Activated naive CD8-positive, alpha-beta T cell treated with anti-CD3 and anti-CD28 coated beads, Interleukin-2, amount 10 ng/mL, durations not matched to agents 7 days and 5 days (primary cell): ENCODE data around the gene ITPK1. TPM values are rescaled to one million over a fixed set of nuclear protein-coding genes. Genes with fewer than 3 reads are reported as not detected.
A peak's percentile ranks its signal among the peaks of the same experiment; 100 is the strongest.
"Not testable (repeated sequence)": the region's sequence is repeated elsewhere in the genome, so short reads cannot be mapped to it uniquely, and the experiment has no call there.

ENCODE experiments used
- ATAC-seq: fragments of 150-1000 bp; cut with Tn5 transposase; one replicate; pipeline ENCODE4 v1.10.0; 2021; ENCODE audit warnings: low read depth, moderate library complexity
- POLR2A ChIA-PET: fragments of 350-600 bp; sonication (Branson Sonifier 250); formaldehyde crosslinking; loops from one replicate; lab custom pipeline; 2021; ENCODE audit warnings: antibody characterized with exemption; lab: Charles Lee
- DNase-seq: peaks from one replicate; pipeline ENCODE4 v3.0.0; 2021
- H3K27ac Mint-ChIP-seq: one replicate; pipeline ENCODE4 v1.8.0; 2022; ENCODE audit warnings: mild to moderate bottlenecking, mixed read lengths
- H3K27me3 Mint-ChIP-seq: one replicate; pipeline ENCODE4 v1.8.0; 2022; ENCODE audit warnings: mild to moderate bottlenecking, moderate library complexity, mixed read lengths
- H3K36me3 Mint-ChIP-seq: one replicate; pipeline ENCODE4 v1.8.0; 2021; ENCODE audit warnings: mild to moderate bottlenecking, mixed read lengths
- H3K4me1 Mint-ChIP-seq: one replicate; pipeline ENCODE4 v1.8.0; 2021; ENCODE audit warnings: mixed read lengths
- H3K4me3 Mint-ChIP-seq: one replicate; pipeline ENCODE4 v1.8.0; 2022; ENCODE audit warnings: mild to moderate bottlenecking, moderate library complexity, mixed read lengths
- H3K9me3 Mint-ChIP-seq: one replicate; pipeline ENCODE4 v1.8.0; 2021; ENCODE audit warnings: mixed read lengths
- total RNA-seq, 2 experiments: library from RNA; stranded (reverse); gene quantifications; one replicate each; pipeline ENCODE4 v1.2.3, GENCODE V29; 2021

Gene ITPK1
- total RNA-seq, 2 experiments from 2014 or later, result 89.5 to 94.1 TPM

DNA sequence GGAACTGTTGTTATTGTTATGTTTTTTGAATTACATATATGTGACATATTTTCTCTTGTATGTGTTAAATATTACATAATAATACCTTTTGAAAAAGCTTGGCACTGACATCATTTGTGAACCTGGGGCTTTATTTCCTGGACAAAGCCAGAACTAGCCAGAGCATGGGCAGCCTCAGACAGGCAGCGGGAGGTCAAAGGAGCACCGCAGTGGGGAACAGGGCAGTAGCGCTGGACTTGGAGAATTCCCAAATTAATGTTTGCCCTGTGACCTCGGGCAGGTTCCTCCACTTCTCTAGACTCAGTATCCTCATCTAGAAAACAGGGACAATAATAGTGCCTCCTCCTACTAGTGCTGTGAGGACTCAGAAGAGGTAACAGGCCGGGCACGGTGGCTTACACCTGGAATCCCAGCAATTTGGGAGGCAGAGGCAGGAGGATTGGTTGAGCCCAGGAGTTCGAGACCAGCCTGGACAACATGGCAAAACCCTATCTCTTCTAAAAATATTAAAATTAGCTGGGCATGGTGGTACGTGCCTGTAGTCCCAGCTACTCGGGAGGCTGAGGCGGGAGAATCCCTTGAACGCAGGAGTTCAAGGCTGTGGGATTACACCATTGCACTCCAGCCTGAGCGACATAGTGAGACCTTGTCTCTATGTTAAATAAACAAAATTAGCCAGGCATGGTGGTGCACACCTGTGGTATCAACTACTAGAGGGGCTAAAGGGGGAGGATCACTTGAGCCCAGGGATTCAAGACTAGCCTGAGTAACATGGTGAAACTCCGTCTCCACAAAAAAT lies 27.3 kb upstream of the ITPK1 start:
- POLR2A ChIA-PET, result no interaction called here
- Mint-ChIP-seq H3K27me3 (peaks cover 8% of the 10 kb centered on the region), H3K4me1 (peaks cover 2% of the 10 kb centered on the region), H3K36me3 (no peaks in the 10 kb centered on the region), H3K9me3 (no peaks in the 10 kb centered on the region), H3K27ac (no peak overlapping the region), H3K4me3 (no peak overlapping the region)
- ATAC-seq (no peak), DNase-seq (no peak)

DNA sequence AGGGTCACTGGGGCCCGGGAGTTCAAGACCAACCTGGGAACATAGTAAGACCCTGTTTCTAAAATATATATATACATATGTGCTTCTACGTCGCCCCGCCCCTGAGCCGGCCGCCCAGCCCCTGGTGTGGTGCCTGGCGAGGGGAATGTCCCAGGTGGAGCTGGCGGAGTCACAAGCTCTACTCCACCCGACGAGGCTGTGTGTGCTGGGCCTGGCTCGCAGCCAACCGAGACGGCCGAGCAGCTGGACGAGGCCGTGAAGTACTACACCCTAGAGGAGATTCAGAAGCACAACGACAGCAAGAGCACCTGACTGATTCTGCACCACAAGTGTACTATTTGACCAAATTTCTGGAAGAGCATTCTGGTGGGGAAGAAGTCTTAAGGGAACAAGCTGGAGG lies 22.1 kb upstream of the ITPK1 start:
- H3K4me3 Mint-ChIP-seq, result no peak overlapping the region
- ATAC-seq, result no peak
- H3K27me3 Mint-ChIP-seq, result peaks cover 2% of the 10 kb centered on the region
- H3K36me3 Mint-ChIP-seq, result no peaks in the 10 kb centered on the region
- peaks cover 2% of the 10 kb centered on the region for H3K4me1 Mint-ChIP-seq
- H3K9me3 Mint-ChIP-seq, result no peaks in the 10 kb centered on the region
- POLR2A ChIA-PET, result no interaction called here
- no peak for DNase-seq
- H3K27ac Mint-ChIP-seq, result no peak overlapping the region

DNA sequence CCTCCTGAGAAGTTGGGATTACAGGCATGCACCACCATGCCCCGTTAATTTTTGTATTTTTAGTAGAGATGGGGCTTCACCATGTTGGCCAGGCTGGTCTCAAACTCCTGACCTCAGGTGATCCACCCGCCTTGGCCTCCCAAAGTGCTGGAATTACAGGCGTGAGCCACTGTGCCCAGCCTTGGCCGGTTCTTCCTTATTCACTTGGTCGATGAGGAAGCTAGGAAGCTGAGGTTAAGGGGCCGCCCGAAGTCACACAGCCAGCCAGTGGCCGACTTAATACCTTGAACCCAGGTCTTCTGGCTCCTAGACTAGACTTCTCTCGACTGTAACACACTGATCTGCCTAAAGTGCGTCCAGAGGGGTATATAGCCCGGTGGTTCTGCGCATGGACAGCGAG lies 20.8 kb upstream of the ITPK1 start:
- not testable (repeated sequence) for DNase-seq, ATAC-seq, H3K9me3 Mint-ChIP-seq, H3K27me3 Mint-ChIP-seq, H3K27ac Mint-ChIP-seq, H3K4me1 Mint-ChIP-seq, H3K4me3 Mint-ChIP-seq, H3K36me3 Mint-ChIP-seq
- POLR2A ChIA-PET, result interaction anchor here (1.4 kb wide), 1 partner anchor 24 kb away, joined by 3 read pairs; no protein-coding TSS in a partner anchor

DNA sequence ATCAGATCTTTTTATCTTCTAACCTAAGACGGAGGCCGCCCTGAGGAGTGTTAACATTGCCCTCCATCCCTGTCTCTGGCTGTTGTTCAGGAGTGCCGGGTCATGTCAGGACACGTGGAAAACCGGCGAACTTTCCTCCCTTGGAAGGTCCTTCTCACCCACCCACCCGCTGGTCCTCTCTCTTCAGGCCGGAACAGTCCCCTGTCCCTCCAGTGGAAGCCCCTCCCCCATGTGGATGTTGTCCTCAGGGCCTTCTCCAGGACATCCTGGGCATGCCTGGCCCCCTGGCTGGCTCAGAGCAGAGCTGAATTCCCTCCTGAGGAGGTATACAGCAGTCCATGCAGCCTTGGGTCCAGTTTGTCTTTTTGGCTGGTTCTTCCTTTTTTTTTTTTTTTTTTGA lies 20.3 kb upstream of the ITPK1 start:
- Mint-ChIP-seq H3K27me3 (no peaks in the 10 kb centered on the region), H3K27ac (no peak overlapping the region), H3K4me3 (no peak overlapping the region), H3K9me3 (no peaks in the 10 kb centered on the region), H3K4me1 (peaks cover 2% of the 10 kb centered on the region), H3K36me3 (no peaks in the 10 kb centered on the region)
- ATAC-seq (no peak), DNase-seq (no peak)
- POLR2A ChIA-PET, result interaction anchor here (1.4 kb wide), 1 partner anchor 23 kb away, joined by 3 read pairs; no protein-coding TSS in a partner anchor

DNA sequence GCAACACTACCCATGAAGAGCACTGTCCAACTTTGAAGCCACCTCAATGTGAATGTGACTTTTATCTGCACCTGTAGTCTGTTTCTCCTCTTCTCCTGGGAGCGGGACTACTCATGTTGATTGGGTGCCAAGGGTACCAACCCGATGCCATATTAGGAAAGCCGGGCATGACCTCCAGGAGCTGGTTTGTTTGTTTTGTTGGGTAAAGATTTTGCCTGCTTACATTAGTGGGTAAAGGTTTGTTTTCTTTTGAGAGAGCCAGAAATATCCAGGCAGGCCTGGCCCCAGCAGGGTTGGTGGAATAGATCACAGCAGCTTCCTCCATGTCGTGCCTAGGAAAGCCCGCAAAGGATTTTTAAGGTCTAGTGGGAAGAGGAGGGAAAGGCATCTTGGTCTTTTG lies 19.7 kb upstream of the ITPK1 start:
- POLR2A ChIA-PET, result no interaction called here
- Mint-ChIP-seq H3K4me1 (peaks cover 2% of the 10 kb centered on the region), H3K9me3 (no peaks in the 10 kb centered on the region), H3K36me3 (no peaks in the 10 kb centered on the region), H3K27ac (peak overlapping the region; percentile 4), H3K4me3 (no peak overlapping the region), H3K27me3 (no peaks in the 10 kb centered on the region)
- no peak for DNase-seq
- no peak for ATAC-seq

DNA sequence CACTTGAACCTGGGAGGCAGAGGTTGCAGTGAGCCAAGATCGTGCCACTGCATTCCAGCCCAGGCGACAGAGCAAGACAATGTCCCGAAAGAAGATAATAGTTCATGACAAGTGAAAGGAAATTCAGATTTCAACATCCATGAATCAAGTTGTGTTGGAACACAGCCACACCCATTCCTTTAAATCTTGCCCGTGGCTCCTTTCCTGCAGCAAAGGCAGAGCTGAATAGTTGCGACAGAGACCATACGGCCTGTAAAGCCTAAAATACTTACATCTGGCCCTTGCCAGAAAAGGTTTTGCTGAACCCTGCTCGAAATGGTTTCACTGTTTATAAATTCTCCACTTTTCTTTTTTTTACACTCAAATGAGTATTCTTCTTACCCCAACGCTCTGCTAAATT lies 17.7 kb upstream of the ITPK1 start:
- H3K27me3 Mint-ChIP-seq, result peaks cover 4% of the 10 kb centered on the region
- no peaks in the 10 kb centered on the region for H3K36me3 Mint-ChIP-seq
- ATAC-seq (no peak), DNase-seq (no peak)
- POLR2A ChIA-PET, result interaction anchor here (0.7 kb wide), 1 partner anchor 134 kb away, joined by 4 read pairs; no protein-coding TSS in a partner anchor
- no peak overlapping the region for H3K4me3 Mint-ChIP-seq
- no peaks in the 10 kb centered on the region for H3K9me3 Mint-ChIP-seq
- H3K4me1 Mint-ChIP-seq, result peaks cover 2% of the 10 kb centered on the region
- no peak overlapping the region for H3K27ac Mint-ChIP-seq

DNA sequence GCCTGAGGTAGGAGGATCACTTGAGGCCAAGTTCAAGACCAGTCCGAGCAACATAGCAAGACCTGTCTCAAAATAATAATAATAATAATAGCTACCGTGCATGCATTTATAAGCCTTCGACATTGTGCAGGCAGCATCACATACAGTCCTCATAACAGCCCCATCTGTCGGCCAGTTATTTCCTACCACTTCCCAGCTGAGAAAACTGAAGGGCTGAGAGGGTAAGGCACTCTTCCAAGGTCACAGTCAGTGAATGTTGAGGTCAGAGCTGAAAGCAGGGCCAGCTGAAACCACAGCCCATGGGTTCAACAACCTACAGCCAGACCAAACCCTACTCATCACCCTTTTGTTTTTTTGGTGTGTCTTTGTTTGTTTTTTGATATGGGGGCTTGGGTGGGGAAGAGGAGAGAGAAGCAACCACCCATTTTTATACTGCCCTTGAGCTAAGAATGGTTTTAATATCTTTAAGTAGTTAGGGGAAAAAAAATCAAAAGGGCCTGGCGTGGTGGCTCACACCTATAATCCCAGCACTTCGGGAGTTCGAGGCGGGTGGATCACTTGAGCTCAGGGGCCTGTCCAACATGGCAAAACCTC lies 16.8 kb upstream of the ITPK1 start:
- peaks cover 2% of the 10 kb centered on the region for H3K4me1 Mint-ChIP-seq
- DNase-seq, result no peak
- peak; percentile 73 for ATAC-seq
- POLR2A ChIA-PET, result interaction anchor here (0.8 to 1.4 kb wide), 3 partner anchors 11 to 19 kb away, joined by 3 to 8 read pairs (median 3); no protein-coding TSS in a partner anchor
- H3K4me3 Mint-ChIP-seq, result no peak overlapping the region
- H3K9me3 Mint-ChIP-seq, result no peaks in the 10 kb centered on the region
- H3K36me3 Mint-ChIP-seq, result no peaks in the 10 kb centered on the region
- no peak overlapping the region for H3K27ac Mint-ChIP-seq
- peaks cover 6% of the 10 kb centered on the region for H3K27me3 Mint-ChIP-seq

DNA sequence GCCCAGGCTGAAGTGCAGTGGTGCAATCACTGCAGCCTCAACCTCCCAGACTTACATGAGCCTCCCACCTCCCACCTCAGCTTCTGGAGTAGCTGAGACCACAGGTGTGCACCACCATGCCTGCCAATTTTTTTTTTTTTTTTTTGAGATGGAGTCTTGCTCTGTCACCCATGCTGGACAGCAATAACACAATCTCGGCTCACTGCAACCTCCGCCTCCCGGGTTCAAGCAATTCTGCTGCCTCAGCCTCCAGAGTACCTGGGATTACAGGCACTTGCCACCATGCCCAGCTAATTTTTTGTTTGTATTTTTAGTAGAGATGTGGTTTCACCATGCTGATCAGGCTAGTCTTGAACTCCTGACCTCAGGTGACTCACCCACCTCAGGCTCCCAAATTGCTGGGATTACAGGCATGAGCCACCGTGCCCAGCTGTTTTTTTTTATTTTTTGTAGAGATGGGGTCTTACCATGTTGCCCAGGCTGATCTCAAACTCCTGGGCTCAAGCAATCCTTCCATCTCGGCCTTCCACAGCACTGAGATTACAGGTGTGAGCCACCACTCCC lies 15.6 kb upstream of the ITPK1 start:
- H3K4me3 Mint-ChIP-seq, ATAC-seq, H3K27ac Mint-ChIP-seq, H3K36me3 Mint-ChIP-seq, H3K9me3 Mint-ChIP-seq, H3K4me1 Mint-ChIP-seq, DNase-seq, H3K27me3 Mint-ChIP-seq: not testable (repeated sequence)
- POLR2A ChIA-PET, result interaction anchor here (0.6 to 1.4 kb wide), 2 partner anchors 10 to 19 kb away, joined by 3 to 5 read pairs; no protein-coding TSS in a partner anchor

DNA sequence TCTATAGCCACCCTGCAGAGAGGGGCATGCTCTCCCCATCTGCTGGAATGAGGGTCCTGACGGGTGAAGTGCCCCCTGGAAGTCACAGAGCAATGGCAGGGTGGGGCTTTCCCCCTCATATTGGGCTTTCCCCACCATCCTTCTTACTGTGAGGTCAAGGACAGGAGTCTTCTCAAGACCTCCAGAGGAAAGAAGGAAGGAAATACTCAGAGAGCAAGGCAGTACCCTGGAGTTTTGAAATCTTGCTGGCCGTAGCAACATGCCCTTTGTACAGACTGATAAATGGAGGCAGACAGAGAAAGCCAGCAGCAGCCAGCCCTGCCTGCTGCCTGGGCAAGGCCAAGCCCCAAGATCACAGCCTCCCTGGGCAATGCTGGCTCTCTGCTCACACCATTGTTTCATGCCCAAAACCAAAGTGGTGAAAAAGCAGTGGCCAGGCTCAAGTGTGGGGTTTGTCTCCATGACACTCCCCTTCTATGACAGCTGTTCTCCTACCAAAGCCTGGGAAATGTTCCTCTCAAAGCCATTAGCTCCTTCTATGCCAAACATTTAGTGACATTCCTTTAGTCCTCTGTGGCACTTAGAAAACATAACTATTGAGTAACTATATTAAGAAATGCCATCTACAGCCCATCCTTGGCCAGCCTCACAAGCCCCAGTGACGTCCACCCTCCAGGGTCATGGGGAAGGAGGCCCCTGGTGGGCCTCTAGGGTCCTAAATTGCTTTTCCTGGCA lies 13.2 kb upstream of the ITPK1 start:
- H3K9me3 Mint-ChIP-seq, result no peaks in the 10 kb centered on the region

DNA sequence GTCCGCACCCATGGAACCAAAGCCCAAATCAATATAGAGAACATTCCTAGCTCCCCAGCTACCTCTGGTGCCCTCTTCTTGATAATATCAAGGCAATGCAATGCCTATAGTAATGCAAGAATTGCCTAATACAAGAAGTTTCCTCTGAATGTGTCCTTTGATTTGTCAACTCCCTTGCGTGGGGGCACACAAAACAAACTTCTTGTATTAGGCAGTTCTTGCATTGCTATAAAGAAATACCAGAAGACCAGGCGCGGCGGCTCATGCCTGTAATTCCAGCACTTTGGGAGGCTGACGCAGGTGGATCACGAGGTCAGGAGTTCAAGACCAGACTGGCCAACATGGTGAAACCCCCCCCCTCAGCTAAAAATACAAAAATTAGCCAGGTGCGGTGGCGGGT lies 10.4 kb upstream of the ITPK1 start:
- H3K9me3 Mint-ChIP-seq, result no peaks in the 10 kb centered on the region
- no peak overlapping the region for H3K4me3 Mint-ChIP-seq
- DNase-seq, result no peak
- POLR2A ChIA-PET, result no interaction called here
- H3K27me3 Mint-ChIP-seq, result peaks cover 8% of the 10 kb centered on the region
- ATAC-seq, result no peak
- H3K4me1 Mint-ChIP-seq, result peaks cover 4% of the 10 kb centered on the region
- H3K27ac Mint-ChIP-seq, result no peak overlapping the region
- H3K36me3 Mint-ChIP-seq, result no peaks in the 10 kb centered on the region

More for the DNA sequence above, 13.2 kb upstream of the ITPK1 start:
- H3K4me1 Mint-ChIP-seq, result peaks cover 2% of the 10 kb centered on the region
- H3K4me3 Mint-ChIP-seq, result no peak overlapping the region
- no peaks in the 10 kb centered on the region for H3K36me3 Mint-ChIP-seq
- no peak overlapping the region for H3K27ac Mint-ChIP-seq
- DNase-seq, result no peak
- peaks cover 8% of the 10 kb centered on the region for H3K27me3 Mint-ChIP-seq
- no peak for ATAC-seq
- POLR2A ChIA-PET, result no interaction called here

DNA sequence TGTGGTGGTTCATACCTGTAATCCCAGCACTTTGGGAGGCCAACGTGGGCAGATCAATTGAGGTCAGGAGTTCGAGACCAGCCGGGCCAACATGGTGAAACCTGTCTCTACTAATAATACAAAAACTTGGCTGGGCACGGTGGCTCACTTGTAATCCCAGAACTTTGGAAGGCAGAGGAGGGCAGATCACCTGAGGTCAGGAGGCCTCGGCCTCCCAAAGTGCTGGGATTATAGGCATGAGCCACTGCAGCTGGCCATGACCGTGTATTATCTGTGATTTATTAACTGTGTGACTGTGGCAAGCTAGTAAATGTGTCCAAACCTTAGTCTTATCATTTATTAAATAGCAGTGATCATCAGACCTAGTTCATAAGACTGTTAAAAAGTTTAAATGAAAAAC lies 7.1 kb upstream of the ITPK1 start:
- H3K27ac Mint-ChIP-seq, result no peak overlapping the region
- no peaks in the 10 kb centered on the region for H3K36me3 Mint-ChIP-seq
- H3K4me3 Mint-ChIP-seq, result no peak overlapping the region
- H3K9me3 Mint-ChIP-seq, result no peaks in the 10 kb centered on the region
- peaks cover 3% of the 10 kb centered on the region for H3K4me1 Mint-ChIP-seq
- peaks cover 2% of the 10 kb centered on the region for H3K27me3 Mint-ChIP-seq
- POLR2A ChIA-PET, result no interaction called here
- ATAC-seq, result no peak
- no peak for DNase-seq

DNA sequence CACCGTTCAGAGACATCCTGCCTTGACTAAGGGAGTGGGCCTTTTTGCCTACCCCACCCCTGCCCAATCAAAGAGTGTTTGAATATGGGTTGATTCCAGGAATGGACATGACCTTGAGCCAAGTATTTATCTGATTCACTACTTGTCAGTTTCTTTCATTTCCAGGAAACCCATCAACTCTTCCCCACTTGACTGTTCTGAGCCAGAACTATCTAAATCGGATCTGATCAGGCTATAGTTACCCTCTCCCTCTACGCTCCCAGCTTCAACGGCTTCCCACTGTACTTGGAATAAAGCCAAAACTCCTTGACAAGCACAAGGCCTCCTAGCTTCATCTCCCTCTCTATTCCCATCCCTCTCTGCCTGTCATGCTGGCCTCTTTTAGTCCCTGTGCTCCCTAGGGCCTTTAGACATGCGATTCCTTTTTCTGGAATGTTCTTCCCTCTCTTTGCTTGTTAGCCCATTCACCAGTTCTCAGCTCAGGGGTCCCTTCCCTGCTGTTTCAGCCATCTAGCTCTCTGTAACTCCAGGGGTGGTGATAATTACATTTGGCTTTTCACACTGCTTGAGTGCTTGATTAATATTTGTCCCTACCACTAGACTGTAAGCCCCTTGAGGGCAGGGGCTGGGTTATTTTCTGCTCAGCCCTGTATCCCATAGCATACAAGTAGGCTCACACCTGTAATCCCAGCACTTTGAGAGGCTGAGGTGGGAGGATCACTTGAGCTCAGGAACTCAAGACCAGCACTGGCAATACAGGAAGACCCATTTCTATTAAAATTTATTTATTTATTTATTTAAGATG lies 5.5 kb upstream of the ITPK1 start:
- no peaks in the 10 kb centered on the region for H3K9me3 Mint-ChIP-seq
- peaks cover 12% of the 10 kb centered on the region for H3K4me1 Mint-ChIP-seq
- H3K27ac Mint-ChIP-seq, result no peak overlapping the region
- no peak for DNase-seq
- peaks cover 2% of the 10 kb centered on the region for H3K27me3 Mint-ChIP-seq
- POLR2A ChIA-PET, result interaction anchor here (1.4 kb wide), 1 partner anchor 10 kb away, joined by 3 read pairs; no protein-coding TSS in a partner anchor
- H3K36me3 Mint-ChIP-seq, result no peaks in the 10 kb centered on the region
- H3K4me3 Mint-ChIP-seq, result no peak overlapping the region
- ATAC-seq, result no peak
